GM12892 (cell line): ENCODE data around the gene ING3.

Experiments used
- POLR2A ChIP-seq: IDR thresholded peaks from 2 replicates; pipeline ENCODE4 v1.6.1; 2011; ENCODE audit warnings: low read depth, low read length, control low read depth
- POLR2AphosphoS5 ChIP-seq: IDR thresholded peaks from 2 replicates; pipeline ENCODE4 v1.6.1; 2011; ENCODE audit warnings: low read depth, low read length, control low read depth

- TF ChIP-seq POLR2A (no peak), POLR2AphosphoS5 (no peak)
These were observed 13.5 kb downstream of the ING3 start for GRCh38 chr7:120964088-120964487.
